Measurements from ENCODE around the gene AZIN2.
A peak's percentile ranks its signal among the peaks of the same experiment; 100 is the strongest.

Gene AZIN2

DNA sequence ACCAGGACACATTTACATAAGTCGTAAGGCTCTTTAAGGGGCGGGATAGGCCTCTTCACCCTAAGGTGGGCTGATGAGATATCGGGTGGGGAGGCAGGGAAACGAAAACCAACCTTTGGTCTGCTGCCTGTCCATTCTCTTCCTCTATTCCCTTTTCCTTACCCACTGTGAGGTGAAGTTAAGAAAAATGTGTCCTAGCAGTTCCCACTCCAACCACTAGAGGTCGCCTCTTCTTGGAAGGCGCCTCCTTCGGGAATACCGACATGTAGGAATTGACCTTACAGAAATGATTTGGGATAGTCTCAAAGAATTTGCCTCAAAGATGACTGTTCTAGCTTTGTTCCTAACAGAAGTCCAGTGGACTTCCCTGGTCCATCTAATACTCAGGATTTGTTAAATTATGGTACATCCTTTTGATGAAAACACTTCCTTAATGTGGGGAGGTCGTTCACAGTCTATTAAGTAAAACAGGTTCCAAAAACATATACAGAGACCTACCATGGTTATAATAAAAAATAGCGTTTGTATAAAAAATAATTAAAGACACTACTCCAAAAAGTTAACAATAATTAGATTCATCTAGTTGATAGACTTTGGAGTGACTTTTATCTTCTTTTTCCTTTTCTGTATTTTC is 14.1 kb downstream of the AZIN2 start:
- ChIA-PET CTCF (interaction anchor here (0.6 to 8.7 kb wide), 35 partner anchors 10 to 518 kb away, joined by 3 to 185 read pairs (median 4); partner anchors contain the start of gene AZIN2), POLR2A (no interaction called here)
- H3K4me3 ChIP-seq (ENCODE audit: low read depth, low read length) = no peak overlapping the region
- no peak for DNase-seq (ENCODE audit: low read depth, low spot score)
- TF ChIP-seq, protein P1, sequence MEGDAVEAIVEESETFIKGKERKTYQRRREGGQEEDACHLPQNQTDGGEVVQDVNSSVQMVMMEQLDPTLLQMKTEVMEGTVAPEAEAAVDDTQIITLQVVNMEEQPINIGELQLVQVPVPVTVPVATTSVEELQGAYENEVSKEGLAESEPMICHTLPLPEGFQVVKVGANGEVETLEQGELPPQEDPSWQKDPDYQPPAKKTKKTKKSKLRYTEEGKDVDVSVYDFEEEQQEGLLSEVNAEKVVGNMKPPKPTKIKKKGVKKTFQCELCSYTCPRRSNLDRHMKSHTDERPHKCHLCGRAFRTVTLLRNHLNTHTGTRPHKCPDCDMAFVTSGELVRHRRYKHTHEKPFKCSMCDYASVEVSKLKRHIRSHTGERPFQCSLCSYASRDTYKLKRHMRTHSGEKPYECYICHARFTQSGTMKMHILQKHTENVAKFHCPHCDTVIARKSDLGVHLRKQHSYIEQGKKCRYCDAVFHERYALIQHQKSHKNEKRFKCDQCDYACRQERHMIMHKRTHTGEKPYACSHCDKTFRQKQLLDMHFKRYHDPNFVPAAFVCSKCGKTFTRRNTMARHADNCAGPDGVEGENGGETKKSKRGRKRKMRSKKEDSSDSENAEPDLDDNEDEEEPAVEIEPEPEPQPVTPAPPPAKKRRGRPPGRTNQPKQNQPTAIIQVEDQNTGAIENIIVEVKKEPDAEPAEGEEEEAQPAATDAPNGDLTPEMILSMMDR (IDR thresholded peaks at IDR 0.05; ENCODE audit: insufficient read depth, low read length, missing control alignments) = peak; percentile 83

DNA sequence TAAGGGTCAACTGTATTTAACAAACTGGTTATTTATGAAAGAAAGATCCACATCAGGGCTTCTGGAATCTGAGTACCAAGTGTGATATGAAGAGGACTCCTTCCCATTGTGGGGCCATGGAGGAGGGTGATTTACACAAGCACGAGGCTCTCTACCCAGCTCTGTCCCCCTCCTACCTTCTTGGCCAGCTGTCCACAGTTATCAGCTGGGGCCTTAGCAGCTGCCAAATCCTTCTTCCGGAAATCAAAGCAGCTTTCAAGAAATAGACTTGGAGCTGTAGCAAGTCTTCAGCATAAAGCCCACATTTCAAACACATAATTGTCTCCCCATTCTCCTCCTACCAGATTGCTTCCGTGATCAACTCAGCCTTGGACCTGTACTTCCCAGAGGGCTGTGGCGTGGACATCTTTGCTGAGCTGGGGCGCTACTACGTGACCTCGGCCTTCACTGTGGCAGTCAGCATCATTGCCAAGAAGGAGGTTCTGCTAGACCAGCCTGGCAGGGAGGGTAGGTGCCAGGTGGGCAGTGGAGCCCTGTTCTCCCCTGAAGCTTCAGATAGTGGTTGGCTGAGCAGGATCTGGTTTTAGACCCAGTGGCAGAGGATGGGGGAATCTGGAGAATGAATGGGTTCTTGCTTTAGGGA is 15.5 kb downstream of the AZIN2 start:
- TF ChIP-seq, protein P1 (IDR thresholded peaks at IDR 0.05; ENCODE audit: insufficient read depth, low read length, missing control alignments) = no peak
- H3K4me3 ChIP-seq (ENCODE audit: low read depth, low read length) = no peak overlapping the region
- ChIA-PET POLR2A (no interaction called here), CTCF (interaction anchor here (0.8 to 8.7 kb wide), 15 partner anchors 12 to 520 kb away, joined by 3 to 185 read pairs (median 5); partner anchors contain the start of gene AZIN2)
- DNase-seq (ENCODE audit: low read depth, low spot score) = no peak

DNA sequence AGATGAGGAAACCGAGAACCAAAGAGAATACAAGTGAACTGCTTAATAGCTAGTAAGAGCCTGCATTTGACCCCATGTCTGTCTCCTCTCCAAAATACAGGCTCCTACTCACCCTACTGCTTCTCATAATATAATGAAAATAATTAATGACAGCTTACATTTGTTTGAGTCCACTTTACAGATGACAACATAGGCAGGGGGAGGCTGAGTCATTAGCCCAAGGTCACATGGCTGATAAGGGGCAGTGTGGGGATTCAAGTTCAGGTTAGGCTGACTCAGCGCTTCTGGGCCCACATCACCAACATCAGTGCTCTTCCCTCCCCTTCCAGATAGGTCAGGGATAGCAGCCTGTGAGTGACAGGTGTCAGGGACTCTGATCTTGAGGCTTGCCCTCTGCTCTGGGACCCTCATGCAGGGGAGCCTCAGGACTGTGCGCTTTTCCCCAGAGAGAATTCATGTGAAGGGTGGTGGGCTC is 16.2 kb downstream of the AZIN2 start:
- POLR2A ChIA-PET = no interaction called here
- no peak for DNase-seq (ENCODE audit: low read depth, low spot score)
- CTCF ChIA-PET = interaction anchor here (0.9 to 8.7 kb wide), 10 partner anchors 11 to 516 kb away, joined by 3 to 185 read pairs (median 14); partner anchors contain the start of gene AZIN2
- no peak overlapping the region for H3K4me3 ChIP-seq (ENCODE audit: low read depth, low read length)
- TF ChIP-seq, protein P1 (IDR thresholded peaks at IDR 0.05; ENCODE audit: insufficient read depth, low read length, missing control alignments) = no peak

DNA sequence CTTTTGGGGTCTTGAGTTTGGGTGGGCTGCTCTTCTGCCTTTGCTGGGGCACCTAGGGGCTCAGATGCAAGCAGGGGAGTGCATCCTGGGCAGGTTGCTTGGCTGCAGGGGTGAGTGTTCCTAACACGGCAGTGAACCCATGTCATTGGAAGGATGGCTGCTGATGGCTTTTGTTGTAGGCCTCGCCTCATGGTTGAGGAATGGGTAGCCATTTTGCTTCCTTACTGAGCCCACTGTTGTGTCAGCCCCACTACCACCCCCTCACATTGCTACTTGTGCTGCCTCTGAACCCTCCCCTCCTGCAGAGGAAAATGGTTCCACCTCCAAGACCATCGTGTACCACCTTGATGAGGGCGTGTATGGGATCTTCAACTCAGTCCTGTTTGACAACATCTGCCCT is 16.8 kb downstream of the AZIN2 start:
- ChIA-PET POLR2A (interaction anchor here (2.5 kb wide), 1 partner anchor 29 kb away, joined by 18 read pairs; no protein-coding TSS in a partner anchor), CTCF (interaction anchor here (0.6 to 8.7 kb wide), 7 partner anchors 14 to 515 kb away, joined by 3 to 185 read pairs (median 5); partner anchors contain the start of gene AZIN2)
- no peak for DNase-seq (ENCODE audit: low read depth, low spot score)
- TF ChIP-seq, protein P1 (IDR thresholded peaks at IDR 0.05; ENCODE audit: insufficient read depth, low read length, missing control alignments) = no peak
- no peak overlapping the region for H3K4me3 ChIP-seq (ENCODE audit: low read depth, low read length)

DNA sequence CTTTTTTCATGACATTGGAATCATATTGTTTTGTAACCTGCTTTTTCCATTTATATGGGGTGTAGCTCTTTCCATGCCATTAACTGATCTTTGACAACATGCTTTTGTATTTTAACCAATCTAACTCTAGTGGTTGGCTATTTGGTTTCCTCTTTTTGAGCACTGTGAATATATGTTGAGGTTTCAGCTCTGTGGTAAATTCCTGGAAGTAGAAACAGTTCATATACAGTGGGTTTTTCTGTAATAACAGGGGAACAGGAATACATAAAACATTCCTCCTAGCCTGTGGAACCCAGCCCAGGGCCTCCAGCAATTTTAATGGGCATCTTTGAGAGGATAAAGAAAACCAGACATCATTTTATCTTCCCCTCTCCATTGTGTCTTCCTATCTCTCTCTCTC is 17.4 kb downstream of the AZIN2 start:
- TF ChIP-seq, protein P1 (IDR thresholded peaks at IDR 0.05; ENCODE audit: insufficient read depth, low read length, missing control alignments) = no peak
- no peak overlapping the region for H3K4me3 ChIP-seq (ENCODE audit: low read depth, low read length)
- ChIA-PET POLR2A (interaction anchor here (1.5 to 2.5 kb wide), 2 partner anchors 17 to 29 kb away, joined by 12 to 18 read pairs; partner anchors contain the start of gene AZIN2), CTCF (interaction anchor here (0.6 to 8.7 kb wide), 5 partner anchors 15 to 165 kb away, joined by 3 to 185 read pairs (median 5); partner anchors contain the start of gene AZIN2)
- DNase-seq (ENCODE audit: low read depth, low spot score) = peak; percentile 62

All from AG04449 (cell line).